Activated CD4-positive, alpha-beta T cell treated with anti-CD3 and anti-CD28 coated beads, Interleukin-2, amount 10 ng/mL, durations not matched to agents 7 days and 5 days (primary cell): ENCODE results near the gene BRD9. TPM values are rescaled to one million over a fixed set of nuclear protein-coding genes. Genes with fewer than 3 reads are reported as not detected.
"Not testable (repeated sequence)": the region's sequence is repeated elsewhere in the genome, so short reads cannot be mapped to it uniquely, and the experiment has no call there.

Experiments used
- CTCF ChIA-PET: fragments of 350-600 bp; sonication (Branson Sonifier 250); formaldehyde crosslinking; loops from one replicate; lab custom pipeline; 2021; ENCODE audit warnings: antibody characterized with exemption; lab: Charles Lee
- POLR2A ChIA-PET: fragments of 350-600 bp; sonication (Branson Sonifier 250); formaldehyde crosslinking; loops from one replicate; lab custom pipeline; 2021; ENCODE audit warnings: antibody characterized with exemption; lab: Charles Lee
- DNase-seq: peaks from one replicate; pipeline ENCODE4 v3.0.0-alpha.2; 2020
- H3K27ac Mint-ChIP-seq: one replicate; pipeline ENCODE4 v1.8.0; 2021; ENCODE audit warnings: mild to moderate bottlenecking, moderate library complexity, mixed read lengths
- H3K27me3 Mint-ChIP-seq: one replicate; pipeline ENCODE4 v1.8.0; 2021; ENCODE audit warnings: mixed read lengths
- H3K36me3 Mint-ChIP-seq: one replicate; pipeline ENCODE4 v1.8.0; 2021; ENCODE audit warnings: low read depth, mixed read lengths
- H3K4me1 Mint-ChIP-seq: one replicate; pipeline ENCODE4 v1.8.0; 2021; ENCODE audit warnings: mixed read lengths
- H3K4me3 Mint-ChIP-seq: one replicate; pipeline ENCODE4 v1.8.0; 2021; ENCODE audit warnings: mild to moderate bottlenecking, moderate library complexity, mixed read lengths
- H3K9me3 Mint-ChIP-seq: one replicate; pipeline ENCODE4 v1.8.0; 2021; ENCODE audit warnings: mixed read lengths
- total RNA-seq, 2 experiments: library from RNA; stranded (reverse); gene quantifications; one replicate each; pipeline ENCODE4 v1.2.3, GENCODE V29; 2021

The BRD9 gene
- total RNA-seq, 2 experiments from 2014 or later = 52.7 to 59.1 TPM

DNA sequence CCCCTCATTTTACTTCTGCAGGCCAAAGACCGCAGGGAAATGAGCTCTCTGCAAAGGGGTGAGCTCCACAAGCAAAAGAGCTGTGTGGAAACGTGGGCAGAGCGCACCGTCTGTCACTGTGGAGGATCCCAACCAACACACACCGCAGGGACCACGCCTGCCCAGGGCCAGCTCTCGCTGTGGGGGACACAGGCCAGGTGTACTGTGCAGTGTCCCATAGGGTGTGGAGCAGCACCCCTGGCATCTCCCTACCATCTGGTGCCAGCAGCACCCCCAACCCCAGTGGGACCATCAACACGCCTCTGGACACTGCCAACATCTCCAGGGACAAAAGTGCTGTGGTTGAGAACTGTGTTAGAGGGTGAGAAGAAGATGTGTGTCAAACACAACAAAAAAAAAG, 13.9 kb downstream of the BRD9 start:
- CTCF ChIA-PET, POLR2A ChIA-PET, H3K4me3 Mint-ChIP-seq, DNase-seq, H3K27ac Mint-ChIP-seq, H3K27me3 Mint-ChIP-seq: not testable (repeated sequence)
- Mint-ChIP-seq H3K36me3 (peaks cover 55% of the 10 kb centered on the region), H3K9me3 (peaks cover 15% of the 10 kb centered on the region), H3K4me1 (peaks cover 17% of the 10 kb centered on the region)

DNA sequence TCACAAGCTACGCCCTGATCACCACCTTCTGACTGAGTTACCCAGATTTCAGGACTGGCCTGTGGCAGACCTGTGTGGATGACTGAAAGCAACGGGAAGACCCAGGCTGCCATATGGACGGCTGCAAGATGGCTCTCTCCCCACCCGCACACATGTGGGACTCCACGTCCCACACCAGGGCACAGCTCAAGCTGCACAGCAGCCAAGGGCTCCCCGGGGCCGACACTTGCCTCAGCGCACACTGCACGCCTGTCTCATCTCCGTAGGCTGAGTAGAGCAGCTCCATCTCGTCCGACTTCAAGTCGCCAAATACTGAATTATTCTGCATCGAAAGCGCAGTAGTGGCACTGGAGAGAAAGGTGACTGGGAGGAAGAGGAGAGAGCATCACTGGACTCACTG, 14.5 kb downstream of the BRD9 start:
- Mint-ChIP-seq H3K27ac (no peak overlapping the region), H3K4me1 (peaks cover 17% of the 10 kb centered on the region), H3K4me3 (no peak overlapping the region), H3K9me3 (peaks cover 12% of the 10 kb centered on the region), H3K36me3 (peaks cover 51% of the 10 kb centered on the region), H3K27me3 (no peaks in the 10 kb centered on the region)
- ChIA-PET POLR2A (no interaction called here), CTCF (no interaction called here)
- DNase-seq = no peak

DNA sequence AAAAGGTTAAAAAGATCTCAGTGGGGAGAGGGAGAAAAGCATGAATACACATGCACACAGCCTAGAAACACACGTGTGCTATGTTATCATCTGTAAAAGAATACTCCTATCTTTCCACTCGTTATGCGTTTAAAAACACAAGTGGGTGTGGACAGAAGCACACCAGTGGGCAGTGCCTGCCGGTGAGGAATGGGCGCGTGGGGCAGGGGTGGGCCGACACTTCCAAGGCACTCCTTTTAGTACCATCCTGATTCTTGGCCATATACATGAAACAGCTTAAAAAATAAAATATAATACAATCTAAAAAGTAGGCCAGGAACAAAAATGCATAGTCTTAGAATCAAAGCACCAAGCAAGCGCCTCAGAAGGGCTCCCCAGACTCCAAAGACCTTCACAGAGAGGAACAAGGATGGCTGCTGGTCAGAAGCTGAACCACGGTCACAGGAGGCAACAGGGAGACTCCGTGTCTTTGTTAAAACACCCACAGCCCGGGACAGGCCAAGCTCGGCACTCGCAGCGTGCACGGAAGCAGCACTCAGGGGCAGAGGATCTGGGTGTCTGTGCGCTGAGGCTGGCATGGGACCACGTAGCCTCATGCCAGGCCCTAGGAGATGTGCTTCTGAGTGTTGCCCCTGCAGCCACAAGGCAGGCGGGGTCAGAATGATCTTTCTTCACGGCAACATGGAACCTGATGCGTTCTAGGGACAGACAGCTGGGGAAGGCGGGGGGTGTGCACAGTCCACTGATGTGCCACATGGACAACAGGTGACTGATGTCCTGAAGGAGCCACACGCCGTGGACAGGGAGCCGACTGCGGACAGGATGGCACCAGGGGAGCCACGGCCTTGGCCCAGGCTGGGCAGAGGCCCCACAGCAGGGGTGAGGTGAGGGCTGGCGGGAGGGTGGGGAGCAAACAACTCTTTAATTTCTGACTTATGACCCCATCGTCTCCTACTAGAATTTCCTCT, 15.9 kb downstream of the BRD9 start:
- H3K27ac Mint-ChIP-seq = no peak overlapping the region
- ChIA-PET POLR2A (no interaction called here), CTCF (no interaction called here)
- no peaks in the 10 kb centered on the region for H3K9me3 Mint-ChIP-seq
- H3K27me3 Mint-ChIP-seq = no peaks in the 10 kb centered on the region
- H3K4me3 Mint-ChIP-seq = no peak overlapping the region
- no peak for DNase-seq
- H3K36me3 Mint-ChIP-seq = peaks cover 42% of the 10 kb centered on the region
- peaks cover 3% of the 10 kb centered on the region for H3K4me1 Mint-ChIP-seq

DNA sequence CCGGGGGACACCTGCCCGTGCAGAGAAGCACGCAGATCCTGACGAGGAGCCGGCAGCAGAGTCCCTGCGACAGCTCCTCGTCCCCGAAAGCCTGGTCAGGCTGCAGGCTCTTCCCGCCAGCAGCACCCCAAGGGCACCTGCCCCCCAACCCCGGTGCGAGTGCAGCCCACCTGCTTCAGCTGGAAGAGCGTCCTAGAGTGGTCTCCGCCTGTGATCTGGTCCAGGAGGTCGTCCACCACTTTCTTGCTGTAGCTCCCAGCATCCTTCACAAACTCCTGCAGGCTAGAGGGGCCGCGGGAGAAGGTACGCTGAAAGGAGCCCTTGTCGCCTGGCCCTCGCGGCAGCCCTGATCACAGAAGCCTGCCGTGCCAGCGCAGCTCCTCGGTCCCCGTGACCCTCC, 16.7 kb downstream of the BRD9 start:
- Mint-ChIP-seq H3K4me3 (no peak overlapping the region), H3K4me1 (no peaks in the 10 kb centered on the region), H3K9me3 (no peaks in the 10 kb centered on the region), H3K27me3 (no peaks in the 10 kb centered on the region), H3K36me3 (peaks cover 41% of the 10 kb centered on the region), H3K27ac (no peak overlapping the region)
- ChIA-PET CTCF (no interaction called here), POLR2A (no interaction called here)
- no peak for DNase-seq

DNA sequence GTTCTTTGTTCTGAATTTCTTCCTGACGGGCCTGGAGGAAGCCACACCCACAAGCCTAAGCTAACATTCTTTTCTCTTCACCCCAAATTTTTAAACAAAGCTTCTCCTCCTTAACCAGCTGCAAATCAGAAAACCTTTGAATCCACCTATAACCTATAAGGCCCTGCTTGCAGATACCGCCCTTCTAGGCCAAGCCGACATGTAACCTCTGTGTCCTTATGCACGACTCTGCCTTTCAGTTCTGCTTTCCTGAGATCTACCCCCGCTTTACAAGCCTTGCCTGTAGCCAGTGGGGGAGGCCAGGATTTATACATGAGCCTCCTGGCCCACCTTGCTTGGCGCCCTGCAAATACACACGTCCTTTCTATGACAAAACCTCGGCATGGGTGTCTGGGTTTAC, 19.3 kb downstream of the BRD9 start:
- no peak overlapping the region for H3K27ac Mint-ChIP-seq
- CTCF ChIA-PET = no interaction called here
- H3K4me3 Mint-ChIP-seq = no peak overlapping the region
- H3K27me3 Mint-ChIP-seq = no peaks in the 10 kb centered on the region
- no peaks in the 10 kb centered on the region for H3K4me1 Mint-ChIP-seq
- H3K9me3 Mint-ChIP-seq = no peaks in the 10 kb centered on the region
- POLR2A ChIA-PET = no interaction called here
- peaks cover 55% of the 10 kb centered on the region for H3K36me3 Mint-ChIP-seq
- no peak for DNase-seq

DNA sequence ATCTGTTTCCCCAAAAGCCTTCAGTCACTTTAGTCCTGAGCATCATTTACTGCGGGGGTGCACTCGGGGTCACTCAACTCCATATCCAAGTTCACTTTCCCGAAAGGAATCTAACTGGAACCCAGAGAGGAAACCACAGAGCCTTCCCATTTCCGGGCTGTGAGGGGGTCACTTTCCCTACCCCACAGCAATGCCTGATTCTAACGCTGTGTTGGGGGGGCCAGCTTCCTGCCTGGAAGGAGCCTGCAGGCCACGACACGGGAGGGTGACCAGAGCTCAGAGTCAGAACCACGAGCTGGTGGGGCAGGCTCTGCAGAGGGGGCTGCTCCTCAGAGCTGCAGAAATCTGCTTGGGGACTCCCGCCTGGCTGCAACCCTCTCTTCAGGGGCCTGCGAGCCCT, 20.3 kb downstream of the BRD9 start:
- ChIA-PET CTCF (no interaction called here), POLR2A (no interaction called here)
- Mint-ChIP-seq H3K9me3 (no peaks in the 10 kb centered on the region), H3K4me1 (no peaks in the 10 kb centered on the region), H3K27me3 (no peaks in the 10 kb centered on the region), H3K36me3 (peaks cover 58% of the 10 kb centered on the region), H3K27ac (no peak overlapping the region), H3K4me3 (no peak overlapping the region)
- no peak for DNase-seq

DNA sequence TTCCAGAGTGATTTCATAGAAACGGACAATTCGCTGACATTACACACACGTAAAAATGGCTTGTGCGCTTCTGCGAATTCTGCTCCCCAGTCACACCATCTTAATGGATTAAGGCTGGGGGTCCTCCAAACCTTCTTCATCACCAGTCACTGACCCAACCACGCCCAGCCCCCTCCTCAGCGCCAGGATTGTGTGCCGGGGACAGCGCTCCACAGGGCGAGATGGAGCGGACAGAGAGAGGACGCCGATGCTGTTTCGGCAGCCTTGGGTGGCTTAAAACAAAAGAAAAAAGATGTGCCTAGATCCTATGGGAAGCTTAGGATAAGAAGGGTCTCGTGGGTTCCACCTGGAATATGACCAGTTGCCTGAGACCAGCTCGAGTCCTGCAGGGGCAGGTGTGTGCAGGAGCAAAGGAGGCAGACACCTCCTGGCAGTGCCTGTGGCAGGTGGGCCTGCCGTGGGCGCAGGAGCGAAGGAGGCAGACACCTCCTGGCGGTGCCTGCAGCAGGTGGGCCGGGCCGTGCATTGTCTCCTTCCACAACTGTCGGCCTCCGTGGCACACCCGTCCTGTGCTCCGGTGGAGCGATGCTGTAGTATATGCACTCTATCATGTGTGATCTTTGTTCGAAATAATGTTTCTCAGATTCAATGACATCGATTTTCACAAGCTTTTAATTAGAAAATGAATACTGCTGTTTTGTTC, 20.9 kb downstream of the BRD9 start:
- DNase-seq = no peak
- H3K27ac Mint-ChIP-seq = no peak overlapping the region
- H3K36me3 Mint-ChIP-seq = peaks cover 58% of the 10 kb centered on the region
- no peaks in the 10 kb centered on the region for H3K27me3 Mint-ChIP-seq
- ChIA-PET CTCF (no interaction called here), POLR2A (no interaction called here)
- no peaks in the 10 kb centered on the region for H3K4me1 Mint-ChIP-seq
- no peaks in the 10 kb centered on the region for H3K9me3 Mint-ChIP-seq
- no peak overlapping the region for H3K4me3 Mint-ChIP-seq

DNA sequence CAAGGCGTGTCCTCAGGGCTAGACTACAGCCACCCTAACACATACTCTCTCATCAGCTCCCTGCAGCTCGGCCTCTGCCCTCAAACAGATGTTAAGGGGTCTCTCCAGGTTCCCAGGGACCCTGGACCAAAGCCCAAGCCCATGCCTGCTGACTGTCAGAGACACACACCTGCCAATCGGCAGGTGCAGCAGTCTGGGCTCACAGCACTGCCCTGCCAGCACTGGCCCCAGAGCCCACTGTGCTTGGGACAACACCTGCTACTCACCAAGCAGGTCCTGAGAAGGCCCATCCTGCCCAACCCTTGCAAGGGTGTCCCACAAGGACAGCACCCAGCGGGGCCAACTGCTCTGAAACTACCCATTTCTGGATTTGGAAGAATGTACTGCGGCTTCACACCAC, 21.6 kb downstream of the BRD9 start:
- no peaks in the 10 kb centered on the region for H3K4me1 Mint-ChIP-seq
- no peaks in the 10 kb centered on the region for H3K9me3 Mint-ChIP-seq
- no peak for DNase-seq
- no peak overlapping the region for H3K4me3 Mint-ChIP-seq
- POLR2A ChIA-PET = no interaction called here
- CTCF ChIA-PET = no interaction called here
- H3K36me3 Mint-ChIP-seq = peaks cover 61% of the 10 kb centered on the region
- no peak overlapping the region for H3K27ac Mint-ChIP-seq
- no peaks in the 10 kb centered on the region for H3K27me3 Mint-ChIP-seq

DNA sequence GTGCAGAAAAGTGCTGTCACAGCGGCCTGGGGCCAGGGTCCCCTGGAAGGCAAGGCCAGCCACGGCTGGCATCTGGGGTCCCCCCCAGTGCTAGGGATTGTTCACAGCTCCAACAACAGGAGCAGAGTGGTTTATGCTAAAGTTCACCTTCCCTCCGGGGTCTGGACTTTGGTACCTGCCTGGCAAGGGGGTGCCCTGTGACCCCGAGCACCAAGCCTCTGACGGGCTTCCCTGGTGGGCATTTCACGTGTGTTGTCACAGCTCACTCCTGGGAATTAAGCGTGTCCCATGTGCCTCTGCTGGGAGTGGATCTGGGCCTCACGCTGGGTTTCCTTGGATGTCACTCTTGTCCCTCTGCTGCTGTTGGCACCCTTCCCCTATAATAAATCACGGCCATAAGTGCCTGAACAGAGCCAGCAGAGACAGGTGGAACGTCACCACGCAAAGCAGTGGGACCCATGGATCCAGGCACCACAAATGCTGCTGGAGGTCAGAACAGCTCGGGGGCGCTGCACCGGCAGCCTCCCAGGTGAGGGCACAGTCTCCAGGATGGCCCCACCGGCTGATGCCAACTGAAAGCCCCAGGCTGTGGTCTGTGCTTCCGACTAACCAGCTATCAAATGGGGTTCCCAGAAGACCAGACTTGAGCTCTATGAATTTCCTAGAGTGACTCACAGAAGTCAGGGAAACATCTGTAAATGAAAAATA, 24.0 kb downstream of the BRD9 start:
- Mint-ChIP-seq H3K9me3 (no peaks in the 10 kb centered on the region), H3K4me1 (no peaks in the 10 kb centered on the region), H3K27me3 (no peaks in the 10 kb centered on the region), H3K4me3 (no peak overlapping the region), H3K27ac (no peak overlapping the region), H3K36me3 (peaks cover 57% of the 10 kb centered on the region)
- no peak for DNase-seq
- ChIA-PET CTCF (no interaction called here), POLR2A (no interaction called here)

DNA sequence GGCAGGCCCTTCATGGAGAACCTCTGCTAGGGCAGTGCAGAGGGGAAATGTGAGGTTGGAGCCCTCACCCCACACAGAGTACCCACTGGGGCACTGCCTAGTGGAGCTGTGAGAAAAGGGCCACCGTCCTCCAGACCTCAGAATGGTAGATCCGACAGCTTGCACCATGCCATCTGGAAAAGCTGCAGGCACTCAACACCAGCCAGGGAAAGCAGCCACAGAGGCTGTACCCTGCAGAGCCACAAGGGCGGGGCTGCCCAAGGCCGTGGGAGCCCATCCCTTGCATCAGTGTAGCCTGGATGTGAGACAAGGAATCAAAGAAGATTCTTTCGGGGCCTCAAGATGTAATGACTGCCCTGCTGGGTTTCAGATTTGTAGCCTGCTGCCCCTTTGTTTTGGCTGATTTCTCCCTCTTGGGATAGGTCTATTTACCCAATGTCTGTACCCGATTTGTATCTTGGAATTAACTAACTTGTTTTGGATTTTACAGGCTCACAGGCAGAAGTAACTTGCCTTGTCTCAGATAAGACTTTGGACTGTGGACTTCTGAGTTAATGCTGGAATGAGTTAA, 25.2 kb downstream of the BRD9 start:
- H3K27ac Mint-ChIP-seq = no peak overlapping the region
- peaks cover 57% of the 10 kb centered on the region for H3K36me3 Mint-ChIP-seq

DNA sequence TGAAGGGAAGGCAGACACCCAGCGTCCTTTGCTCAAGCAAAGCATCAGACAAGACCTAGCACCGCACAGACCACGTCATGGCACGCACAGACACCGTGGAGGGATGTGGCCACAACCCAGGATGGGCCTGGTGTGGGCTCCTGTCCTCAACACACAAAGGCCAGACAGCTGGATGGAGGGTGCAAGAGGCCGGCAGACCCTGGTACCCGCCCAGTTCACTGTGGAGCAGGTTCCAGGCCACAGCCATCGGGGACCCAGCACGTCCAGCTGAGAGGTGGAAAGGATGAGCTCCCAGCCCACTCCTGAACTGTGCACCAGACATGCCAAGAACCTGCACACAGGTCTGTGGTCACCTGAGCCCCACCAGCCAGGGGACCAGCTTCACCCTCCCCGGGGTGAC, 26.8 kb downstream of the BRD9 start:
- no peaks in the 10 kb centered on the region for H3K9me3 Mint-ChIP-seq
- H3K4me1 Mint-ChIP-seq = no peaks in the 10 kb centered on the region
- POLR2A ChIA-PET = no interaction called here
- DNase-seq = no peak
- peaks cover 45% of the 10 kb centered on the region for H3K36me3 Mint-ChIP-seq
- CTCF ChIA-PET = interaction anchor here (1.8 kb wide), 1 partner anchor 17 kb away, joined by 4 read pairs; no protein-coding TSS in a partner anchor
- no peak overlapping the region for H3K4me3 Mint-ChIP-seq
- H3K27ac Mint-ChIP-seq = no peak overlapping the region
- H3K27me3 Mint-ChIP-seq = no peaks in the 10 kb centered on the region

More for the DNA sequence above, 25.2 kb downstream of the BRD9 start:
- POLR2A ChIA-PET = no interaction called here
- no peak for DNase-seq
- Mint-ChIP-seq H3K4me3 (no peak overlapping the region), H3K9me3 (no peaks in the 10 kb centered on the region), H3K27me3 (no peaks in the 10 kb centered on the region), H3K4me1 (no peaks in the 10 kb centered on the region)
- CTCF ChIA-PET = no interaction called here

DNA sequence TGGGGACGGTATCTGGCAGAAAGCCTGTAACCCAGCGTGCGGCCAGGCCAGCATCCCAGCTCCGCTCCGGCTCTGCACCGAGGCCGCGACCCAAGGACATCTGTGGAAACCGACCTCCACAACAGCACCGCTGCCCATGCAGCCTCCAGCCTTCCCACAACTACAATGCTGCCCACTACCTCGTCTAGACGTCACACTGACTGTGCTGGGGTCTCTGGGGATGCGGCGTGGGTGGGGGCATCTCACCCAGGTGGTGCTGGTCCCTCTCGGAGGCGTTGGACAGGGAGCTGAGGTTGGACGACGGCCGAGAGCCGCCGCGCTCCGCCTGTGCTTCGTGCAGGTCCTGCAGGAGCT, 27.5 kb downstream of the BRD9 start:
- H3K27me3 Mint-ChIP-seq = no peaks in the 10 kb centered on the region
- H3K27ac Mint-ChIP-seq = no peak overlapping the region
- no peaks in the 10 kb centered on the region for H3K9me3 Mint-ChIP-seq
- ChIA-PET POLR2A (no interaction called here), CTCF (interaction anchor here (1.8 kb wide), 1 partner anchor 16 kb away, joined by 4 read pairs; no protein-coding TSS in a partner anchor)
- DNase-seq = no peak
- H3K36me3 Mint-ChIP-seq = peaks cover 42% of the 10 kb centered on the region
- H3K4me3 Mint-ChIP-seq = no peak overlapping the region
- no peaks in the 10 kb centered on the region for H3K4me1 Mint-ChIP-seq
